GM19023 (cell line): Measurements from ENCODE around the gene SYDE2.
"Not testable (repeated sequence)": the region's sequence is repeated elsewhere in the genome, so short reads cannot be mapped to it uniquely, and the experiment has no call there.

Source experiments
- ATAC-seq: cut with Tn5 transposase; IDR thresholded peaks from one replicate; pipeline ENCODE4 v1.9.1; 2021; ENCODE audit warnings: mild to moderate bottlenecking, moderate library complexity; ENCODE audit not compliant: unreplicated experiment

SYDE2 gene

DNA sequence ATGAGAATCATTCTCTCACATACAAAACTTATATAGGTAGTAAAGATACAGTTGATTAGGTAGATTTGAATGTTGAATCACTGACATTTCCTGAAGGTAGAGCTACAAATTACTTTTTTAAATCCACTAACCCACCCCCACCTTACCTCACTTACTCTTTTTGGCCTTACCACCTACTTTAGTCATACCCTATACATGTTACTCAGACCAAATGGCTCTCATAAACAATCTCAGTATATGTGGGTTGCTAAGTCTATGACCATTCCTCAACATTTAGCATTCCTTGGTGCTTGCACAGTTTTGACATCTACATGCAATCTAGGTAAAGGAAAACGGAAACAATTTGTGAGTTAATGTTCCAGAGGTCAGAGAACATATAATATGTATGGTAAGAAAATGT is 26.3 kb downstream of the SYDE2 start:
- no peak for ATAC-seq

DNA sequence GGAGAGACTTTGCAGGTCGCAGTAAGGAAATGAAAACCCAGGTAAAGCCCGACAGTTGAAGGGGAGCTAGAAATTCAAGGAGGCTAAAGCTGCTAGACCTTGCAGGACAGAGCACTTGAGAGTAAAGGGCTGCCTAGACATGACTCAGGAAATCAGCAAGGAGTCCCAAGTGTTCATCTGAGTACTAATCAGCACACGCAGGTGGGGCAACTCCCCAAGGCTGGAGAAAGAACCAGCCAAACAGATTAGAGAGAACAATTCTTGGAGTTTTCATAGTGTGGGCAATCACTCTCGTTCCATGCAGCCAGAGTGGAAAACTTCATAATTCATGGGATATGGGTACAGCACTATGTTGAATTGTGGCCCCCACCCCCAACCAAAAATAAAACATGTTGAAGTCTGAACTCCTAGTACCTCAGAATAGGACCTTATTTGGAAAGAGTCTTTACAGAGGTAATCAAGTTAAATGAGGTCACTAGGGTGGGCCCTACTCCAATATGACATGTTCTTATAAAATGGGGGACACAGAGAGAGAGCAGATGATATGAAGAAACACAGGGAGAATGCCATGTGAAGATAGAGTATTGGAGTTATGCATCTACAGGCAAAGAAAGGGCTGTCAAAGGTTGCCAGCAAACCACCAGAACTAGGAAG is 28.0 kb downstream of the SYDE2 start:
- ATAC-seq, result no peak

DNA sequence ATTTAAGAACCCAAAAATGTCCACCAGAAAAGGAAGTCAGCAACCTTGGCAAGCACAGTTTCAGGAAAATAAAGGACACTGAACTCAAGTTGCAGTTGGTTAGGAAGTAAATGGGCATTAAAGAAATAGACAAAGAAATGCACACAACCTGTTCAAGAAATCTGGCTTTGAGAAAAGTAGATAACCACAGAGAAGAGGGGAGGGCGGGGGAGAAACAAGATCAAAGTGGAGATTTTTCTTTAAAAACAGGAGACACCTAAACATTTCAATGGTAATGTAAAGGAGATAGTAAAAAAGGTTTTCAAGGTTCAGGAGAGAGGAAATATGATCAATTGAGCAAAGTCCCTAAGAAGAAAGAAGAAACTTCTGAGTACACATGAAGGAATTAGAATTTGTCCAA is 29.1 kb downstream of the SYDE2 start:
- ATAC-seq, result no peak

DNA sequence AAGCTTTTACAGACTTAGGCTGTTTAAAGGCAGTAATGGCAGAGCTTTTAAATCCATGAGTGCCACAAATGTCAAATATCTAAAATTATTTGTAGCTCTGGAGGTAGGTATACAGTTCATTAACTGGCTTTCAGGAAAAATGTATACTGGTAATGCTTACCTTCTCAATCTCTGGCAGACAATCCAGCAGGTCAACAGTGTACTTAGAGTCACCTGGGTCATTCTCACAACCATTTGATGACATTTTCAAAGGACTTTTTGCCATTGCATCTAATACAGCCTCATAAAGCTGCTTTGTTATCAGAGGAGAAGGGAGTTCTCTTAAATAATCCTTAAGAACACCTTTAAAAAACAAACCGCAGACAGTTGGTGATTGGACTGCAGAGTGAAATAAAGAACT is 31.9 kb downstream of the SYDE2 start:
- ATAC-seq, result no peak

DNA sequence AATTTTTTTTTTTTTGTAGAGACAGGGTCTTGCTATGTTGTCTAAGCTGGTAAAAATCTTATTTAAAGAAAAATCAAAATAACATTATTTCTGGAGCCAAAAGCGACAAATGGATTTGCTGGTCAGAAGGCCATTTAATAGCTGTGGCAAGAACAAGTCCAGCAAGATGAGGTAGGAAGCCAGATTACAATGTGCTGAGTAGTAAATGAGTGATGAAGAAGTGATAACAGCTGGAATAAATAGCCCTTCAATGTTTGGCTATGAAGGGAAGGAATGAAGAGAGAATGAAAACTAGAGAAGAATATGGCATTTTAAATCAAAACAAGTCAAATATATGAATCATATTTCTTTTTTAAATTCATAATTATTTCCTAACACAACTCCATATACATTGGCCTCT is 34.5 kb downstream of the SYDE2 start:
- no peak for ATAC-seq

DNA sequence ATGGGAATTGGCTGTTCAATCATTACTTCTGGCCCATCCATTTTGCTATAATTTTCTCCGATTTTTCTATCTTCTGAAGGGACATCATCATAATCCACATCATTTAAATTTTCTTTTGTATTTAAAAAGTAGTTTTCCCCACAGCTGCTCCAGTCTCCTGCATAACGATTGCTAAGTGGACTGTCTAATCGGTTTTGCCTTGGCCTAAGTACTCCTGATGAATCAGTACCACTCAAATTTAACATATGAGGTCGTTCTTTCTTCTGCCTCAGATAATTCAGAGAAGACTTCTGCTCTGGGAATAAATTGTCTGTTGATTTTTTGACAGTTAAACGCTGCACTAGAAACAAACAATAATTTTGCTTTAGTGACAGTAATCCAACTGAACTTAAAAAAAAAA is 41.9 kb downstream of the SYDE2 start:
- ATAC-seq, result no peak

DNA sequence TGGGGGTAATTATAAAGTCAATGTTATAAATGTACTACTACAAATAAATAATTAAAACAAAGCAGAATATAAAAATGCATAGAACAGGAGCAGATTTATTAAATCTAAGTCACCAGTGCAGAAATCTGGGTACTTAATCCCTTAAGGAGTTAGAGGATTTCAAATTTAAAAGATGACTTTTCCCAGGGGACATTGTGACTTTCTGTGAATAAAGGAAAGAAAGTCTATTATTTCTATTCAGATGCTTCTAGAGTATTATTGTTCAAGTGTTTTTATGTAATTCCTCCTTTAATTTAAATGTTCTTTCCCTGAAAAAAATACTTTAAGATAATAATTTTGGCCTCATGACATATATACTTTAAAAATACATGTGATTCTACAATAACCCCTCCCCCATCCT is 43.4 kb downstream of the SYDE2 start:
- no peak for ATAC-seq

DNA sequence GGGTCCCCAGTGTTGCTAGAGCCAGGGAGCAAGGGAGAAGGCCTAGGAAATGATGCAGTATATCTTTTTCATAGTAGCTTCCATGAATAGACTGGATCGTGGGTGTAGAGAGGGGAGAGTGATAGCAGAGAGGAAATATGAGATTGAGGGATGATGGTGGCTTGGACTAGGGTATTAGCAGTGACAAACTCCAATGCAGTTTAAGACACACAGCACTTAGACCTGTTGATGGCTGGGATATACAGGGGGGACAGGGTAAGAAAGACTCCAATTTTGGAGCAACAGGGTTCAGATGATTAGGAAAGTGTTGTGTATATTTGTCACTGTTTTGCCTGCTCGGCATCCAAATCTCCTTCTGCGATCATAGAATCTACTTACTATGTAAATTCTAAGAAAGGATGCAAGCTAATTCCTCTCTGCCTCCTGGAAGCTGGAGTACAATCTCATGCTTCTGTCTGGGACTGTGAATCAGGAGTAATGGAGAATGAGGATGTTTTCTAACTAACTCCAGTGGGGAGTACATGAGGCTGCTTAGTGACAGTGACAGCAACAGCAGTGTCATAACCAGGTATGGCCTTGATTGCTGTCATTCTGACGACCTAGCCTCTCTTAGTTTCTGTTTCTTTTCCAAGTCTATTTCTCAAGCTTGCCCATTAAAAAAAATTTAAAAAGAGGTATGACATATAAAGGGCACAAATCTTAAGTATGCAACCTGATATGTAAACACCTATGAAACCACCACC is 47.5 kb downstream of the SYDE2 start:
- ATAC-seq, result no peak

DNA sequence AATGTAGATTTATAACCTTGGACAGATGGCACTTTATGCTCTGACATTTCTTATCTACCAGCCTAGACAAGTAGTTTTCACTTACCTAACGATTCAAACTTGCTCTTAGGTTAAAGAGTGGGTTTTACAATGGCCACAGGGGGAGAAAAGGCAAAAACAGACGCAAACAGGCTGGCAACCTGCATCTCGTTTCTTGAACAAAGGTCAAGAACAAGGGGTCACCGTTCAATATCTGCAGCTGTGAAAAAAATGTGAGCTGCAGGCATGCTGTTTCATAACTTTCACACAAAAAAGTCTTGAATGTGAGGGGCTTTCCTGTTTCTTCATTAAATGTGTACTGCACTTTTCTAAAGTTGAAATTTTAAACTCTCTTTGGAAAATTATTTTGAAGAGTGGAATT is 49.4 kb downstream of the SYDE2 start:
- no peak for ATAC-seq

DNA sequence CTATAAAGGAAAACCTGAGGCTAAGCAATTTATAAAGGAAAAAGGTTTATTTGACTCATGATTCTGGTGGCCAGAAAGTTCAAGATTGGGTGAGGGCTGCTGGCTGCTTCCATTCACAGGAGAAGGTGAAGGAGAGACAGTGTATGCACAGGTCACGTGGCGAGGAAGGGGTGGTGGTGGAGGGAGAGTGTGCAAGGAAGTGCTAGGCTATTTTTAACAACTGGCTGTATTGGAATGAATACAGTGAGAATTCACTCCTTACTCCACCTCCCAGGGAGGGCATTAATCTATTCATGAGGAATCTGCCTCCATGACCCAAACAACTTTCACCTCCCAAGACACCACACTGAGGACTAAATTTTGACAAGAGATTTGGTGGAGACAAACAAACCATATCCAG is 51.0 kb downstream of the SYDE2 start:
- no peak for ATAC-seq

DNA sequence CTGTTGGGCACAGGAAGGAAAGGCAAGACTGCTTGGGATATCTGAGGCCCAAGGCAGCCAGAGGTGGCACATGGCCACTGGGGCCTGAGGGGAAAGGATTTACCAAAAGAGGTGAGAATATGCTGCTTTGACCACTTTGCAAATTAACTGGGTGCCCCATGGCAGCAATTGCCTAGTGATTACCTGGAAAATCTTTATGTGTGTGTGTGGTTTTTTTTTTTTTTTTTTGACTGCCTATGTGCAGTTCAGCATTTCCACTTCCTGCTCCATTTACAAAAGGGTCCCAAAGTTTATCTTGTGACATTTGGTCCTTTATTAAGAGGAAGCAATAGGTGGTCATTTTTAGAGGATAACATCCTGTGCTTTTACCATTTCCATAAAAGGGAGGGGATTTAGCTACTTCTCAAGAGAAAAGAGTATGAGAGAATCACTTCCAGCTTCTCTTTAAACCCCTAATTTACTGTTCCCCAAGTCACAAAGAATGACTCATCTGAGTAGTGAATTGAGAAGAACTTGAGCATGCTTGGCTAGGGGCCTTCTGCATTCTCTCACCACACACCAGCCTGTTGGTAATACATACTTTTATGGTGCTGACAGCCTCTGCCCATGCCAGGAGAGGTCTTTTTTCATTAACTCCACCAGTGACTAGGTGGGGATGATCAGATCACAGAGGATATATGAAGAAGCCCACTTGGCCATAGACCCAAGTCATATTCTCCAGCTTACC is 52.1 kb downstream of the SYDE2 start:
- peak; percentile 82 for ATAC-seq

DNA sequence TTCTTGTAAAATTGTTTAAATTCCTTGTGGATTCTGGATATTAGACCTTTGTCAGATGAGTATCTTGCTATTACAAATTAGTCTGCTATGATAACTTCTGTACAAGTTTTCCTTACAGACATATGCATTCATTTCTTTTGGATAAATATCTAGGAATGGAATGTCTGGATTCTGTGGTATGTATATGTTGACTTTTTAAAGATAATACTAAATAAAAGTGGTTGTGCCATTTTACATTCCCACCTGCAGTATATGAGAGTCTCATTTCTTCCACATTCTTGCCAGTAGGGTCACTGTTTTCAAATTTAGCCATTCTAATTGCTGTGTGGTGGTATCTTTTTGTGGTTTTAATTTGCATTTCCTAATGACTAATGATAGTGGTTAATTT is 53.9 kb downstream of the SYDE2 start:
- ATAC-seq, result no peak

DNA sequence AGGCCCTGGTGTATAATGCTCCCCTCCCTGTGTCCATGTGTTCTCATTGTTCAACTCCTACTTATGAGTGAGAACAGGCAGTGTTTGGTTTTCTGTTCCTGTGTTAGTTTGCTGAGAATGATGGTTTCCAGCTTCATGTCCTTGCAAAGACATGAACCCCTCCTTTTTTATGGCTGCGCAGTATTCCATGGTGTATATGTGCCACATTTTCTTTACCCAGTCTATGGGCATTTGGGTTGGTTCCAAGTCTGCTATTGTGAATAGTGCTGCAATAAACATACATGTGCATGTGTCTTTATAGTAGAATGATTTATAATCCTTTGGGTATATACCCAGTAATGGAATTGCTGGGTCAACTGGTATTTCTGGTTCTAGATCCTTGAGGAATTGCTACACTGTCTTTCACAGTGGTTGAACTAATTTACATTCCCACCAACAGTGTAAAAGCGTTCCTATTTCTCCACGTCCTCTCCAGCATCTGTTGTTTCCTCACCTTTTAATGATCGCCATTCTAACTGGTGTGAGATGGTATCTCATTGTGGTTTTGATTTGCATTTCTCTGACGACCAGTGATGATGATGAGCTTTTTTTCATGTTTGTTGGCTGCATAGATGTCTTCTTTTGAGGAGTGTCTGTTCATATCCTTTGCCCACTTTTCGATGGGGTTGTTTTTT is 54.4 kb downstream of the SYDE2 start:
- ATAC-seq, result not testable (repeated sequence)

DNA sequence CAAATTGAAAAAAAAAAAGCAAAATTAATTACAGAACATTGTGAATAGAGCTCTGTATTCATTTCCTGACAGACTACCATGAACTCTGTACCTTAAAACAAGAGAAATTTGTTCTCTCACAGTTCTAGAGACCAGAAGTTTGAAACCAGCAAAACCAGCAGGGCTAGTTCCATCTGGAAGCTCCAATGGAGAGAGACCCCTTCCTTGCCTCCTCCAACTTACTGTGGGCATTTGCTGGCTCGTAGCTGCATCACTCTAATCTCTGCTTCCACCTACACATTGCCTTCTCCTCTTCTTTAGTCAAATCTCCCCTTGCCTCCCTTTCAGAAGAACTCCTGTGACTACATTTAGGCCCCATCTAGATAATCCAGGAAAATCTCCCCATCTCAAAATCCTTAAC is 56.5 kb downstream of the SYDE2 start:
- no peak for ATAC-seq

DNA sequence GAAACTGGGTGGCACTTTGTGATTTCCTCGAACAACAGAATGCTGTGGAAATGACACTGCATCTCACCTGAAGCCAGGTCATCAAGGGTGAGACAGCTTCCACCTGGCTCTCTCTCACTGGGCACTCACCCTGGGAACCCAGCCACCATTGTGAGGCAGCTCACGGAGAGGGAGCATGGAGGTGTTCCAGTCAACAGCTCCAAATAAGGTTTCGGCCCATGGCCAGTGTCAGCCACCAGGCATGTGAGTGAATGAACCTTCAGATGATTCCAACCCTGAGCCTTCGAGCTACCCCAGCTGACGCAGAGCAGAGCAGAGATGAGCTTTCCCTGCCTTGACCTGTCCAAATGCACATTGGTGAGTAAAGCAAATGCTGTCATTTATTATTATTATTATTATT is 58.1 kb downstream of the SYDE2 start:
- no peak for ATAC-seq

DNA sequence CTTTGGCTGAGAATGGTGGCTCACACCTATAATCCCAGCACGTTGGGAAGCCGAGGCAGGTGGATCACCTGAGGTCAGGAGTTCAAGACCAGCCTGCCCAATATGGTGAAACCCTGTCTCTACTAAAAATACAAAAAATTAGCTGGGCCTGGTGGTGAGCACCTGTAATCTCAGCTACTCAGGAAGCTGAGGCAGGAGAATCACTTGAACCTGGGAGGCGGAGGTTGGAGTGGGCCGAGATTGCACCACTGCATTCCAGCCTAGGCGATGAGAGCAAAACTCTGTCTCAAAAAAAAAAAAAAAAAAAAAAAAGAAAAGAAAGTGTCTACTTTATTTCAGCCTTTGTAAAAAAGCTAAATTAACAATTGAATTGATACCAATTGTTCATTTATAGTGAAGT is 62.4 kb downstream of the SYDE2 start:
- ATAC-seq, result not testable (repeated sequence)

DNA sequence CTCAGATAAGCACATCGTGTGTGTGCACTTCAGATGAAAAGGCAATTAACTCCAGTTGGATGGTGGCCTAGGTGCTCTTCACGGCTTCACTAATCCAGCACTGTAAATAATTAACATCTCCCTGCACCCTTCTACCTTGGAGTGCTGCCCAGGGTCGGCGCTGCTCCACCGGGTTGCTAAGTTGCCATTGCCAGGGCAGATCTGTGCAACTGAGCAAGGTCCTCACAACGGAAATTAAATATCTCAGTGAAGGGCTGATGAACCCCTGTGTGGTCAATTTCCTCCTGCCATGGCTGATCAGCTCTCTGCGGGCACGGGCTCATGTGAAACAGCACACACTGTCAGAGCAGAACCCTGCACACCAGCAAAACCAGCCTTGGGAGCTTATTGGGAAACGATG is 63.2 kb downstream of the SYDE2 start:
- ATAC-seq, result no peak

DNA sequence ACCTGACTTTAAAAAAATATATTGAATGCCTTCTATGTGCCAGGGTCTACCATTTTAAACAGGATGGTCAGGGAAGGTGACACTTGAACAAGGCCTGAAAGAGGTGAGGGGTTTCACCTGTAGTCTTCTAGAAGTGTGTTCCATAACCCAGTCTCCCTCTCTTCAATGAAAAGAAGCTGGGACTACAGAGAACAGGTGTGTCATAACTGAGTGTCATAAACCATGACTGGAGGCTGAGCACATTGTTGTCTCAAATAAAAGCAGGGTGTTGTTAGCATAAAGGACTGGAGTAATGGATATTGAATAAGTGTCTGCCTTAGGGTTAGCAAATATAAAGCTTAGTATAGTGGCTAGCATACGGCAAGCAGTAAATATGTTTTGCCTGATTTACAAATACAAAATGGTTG is 65.4 kb downstream of the SYDE2 start:
- ATAC-seq, result no peak

DNA sequence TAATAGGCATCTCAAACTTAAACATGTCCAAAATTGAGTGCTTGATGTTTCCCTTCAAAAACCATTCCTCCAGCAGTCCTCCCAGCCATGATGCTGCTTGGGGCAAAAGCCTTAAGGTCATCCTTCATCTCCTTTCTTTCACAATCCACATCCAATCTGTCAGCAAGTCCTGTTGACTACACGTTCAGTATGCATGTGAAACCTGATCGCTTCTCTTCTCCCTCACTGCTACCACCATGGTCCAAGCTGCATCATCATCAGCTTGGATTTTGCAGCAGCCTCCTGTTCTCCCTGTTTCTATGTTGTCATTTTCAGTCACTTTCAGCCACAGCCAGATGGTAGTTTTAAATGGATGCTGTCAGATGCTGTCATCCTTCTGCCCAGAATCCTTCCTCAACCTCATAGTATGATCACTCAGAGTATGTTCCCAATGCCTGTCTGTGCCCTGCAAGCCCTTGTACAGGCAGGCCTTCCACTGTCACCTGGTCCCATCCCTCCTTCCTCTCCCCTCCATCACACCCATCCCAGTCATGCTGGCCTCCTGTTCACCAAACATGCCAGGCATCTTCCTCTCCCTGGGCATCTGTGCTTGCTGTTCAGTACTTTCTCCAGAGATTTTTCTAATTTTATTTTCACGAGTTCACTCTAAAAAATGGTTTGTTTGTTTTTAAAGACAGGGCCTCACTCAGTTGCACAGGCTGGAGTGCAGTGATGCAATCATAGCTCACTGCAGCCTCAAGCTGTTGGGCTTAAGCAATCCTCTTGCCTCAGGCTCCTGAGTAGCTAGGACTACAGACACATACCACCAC is 66.0 kb downstream of the SYDE2 start:
- ATAC-seq, result no peak

DNA sequence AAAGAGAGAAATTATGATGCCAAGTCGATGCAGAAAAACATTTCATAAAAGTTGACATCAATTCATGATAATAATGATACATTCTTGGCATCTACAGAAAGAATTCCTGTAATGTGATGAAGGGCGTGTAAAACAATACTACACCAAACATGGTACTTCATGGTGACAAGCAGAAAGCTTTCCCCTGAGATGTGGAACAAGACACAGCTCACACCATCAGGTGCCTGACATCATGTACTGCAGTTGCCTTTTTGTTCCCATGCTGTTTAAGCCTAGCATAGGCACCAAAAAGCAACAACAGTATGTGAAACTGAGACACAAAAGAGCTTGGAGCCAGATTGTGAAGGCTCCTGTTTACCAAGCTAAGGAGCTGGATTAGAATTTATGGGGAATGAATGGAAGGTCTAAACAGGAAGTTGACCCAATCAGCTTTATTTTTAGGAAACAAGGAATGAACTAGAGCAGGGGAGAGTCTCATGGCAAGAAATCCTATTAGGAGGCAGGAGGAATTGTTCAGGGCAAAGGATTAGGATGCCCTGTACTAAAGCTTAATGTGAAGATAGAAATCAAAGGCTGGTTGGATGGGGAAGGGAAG is 67.2 kb downstream of the SYDE2 start:
- no peak for ATAC-seq
